ENCODE results near the gene ZNF787. TPM values are rescaled to one million over a fixed set of nuclear protein-coding genes. Genes with fewer than 3 reads are reported as not detected.

ZNF787 gene
- total RNA-seq, 1 experiment from 2014 or later = 111 TPM

DNA sequence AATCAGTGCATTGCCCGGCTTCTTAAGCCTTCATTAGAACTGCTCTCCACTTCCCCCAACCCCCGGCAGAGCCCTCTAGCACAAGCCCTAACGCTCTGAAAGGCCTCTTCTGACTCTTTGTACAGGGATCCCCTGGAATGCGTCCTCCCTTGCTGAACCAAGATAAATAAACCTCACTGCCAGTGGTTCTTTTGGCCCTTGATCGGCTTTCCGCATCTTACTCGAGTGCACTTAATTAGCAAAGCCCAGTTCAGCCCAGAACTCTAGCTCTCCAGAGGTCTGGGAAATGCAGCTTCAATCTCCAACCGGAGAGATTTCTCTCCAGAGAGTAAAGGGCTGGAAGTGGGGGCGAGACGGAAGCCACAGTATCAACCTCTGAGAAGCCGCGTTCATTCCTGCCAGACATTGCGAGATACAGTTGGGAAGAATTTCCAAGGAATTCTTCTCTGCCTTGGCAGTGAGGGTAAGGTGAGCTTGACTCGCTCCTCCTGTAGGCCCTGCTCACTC, 11.3 kb upstream of the ZNF787 start:
- TF ChIP-seq EZH2phosphoT487 (IDR thresholded peaks at IDR 0.05; ENCODE audit: borderline replicate concordance, low read length) (no peak), EZH2 (IDR thresholded peaks at IDR 0.05; ENCODE audit: low read length, unreplicated experiment) (no peak), CTCF (conservative IDR thresholded peaks at IDR 0.05; ENCODE audit: low read depth, low read length) (no peak)
- no peaks in the 10 kb centered on the region for H3K27me3 ChIP-seq (ENCODE audit: low read length)
- no peak overlapping the region for H3K27ac ChIP-seq (ENCODE audit: low read length)
- H4K20me1 ChIP-seq (ENCODE audit: low read length) = no peaks in the 10 kb centered on the region
- no peak overlapping the region for H3K4me3 ChIP-seq (ENCODE audit: low read length)
- no peaks in the 10 kb centered on the region for H3K9me2 ChIP-seq (replicated peaks; ENCODE audit: low read length)
- H3K36me3 ChIP-seq (ENCODE audit: low read depth, low read length) = no peaks in the 10 kb centered on the region
- H3K79me2 ChIP-seq (ENCODE audit: low read length) = no peaks in the 10 kb centered on the region
- no peak overlapping the region for H2AFZ ChIP-seq (ENCODE audit: low read length)
- intact Hi-C loops (cut with micrococcal nuclease) = no loop called here
- ATAC-seq (no peak), DNase-seq (no peak)
- H3K4me1 ChIP-seq (ENCODE audit: insufficient read depth, low read length) = peaks cover 3% of the 10 kb centered on the region; the same call in 1 of the 2 replicates
- H3F3A ChIP-seq (ENCODE audit: low read length, unreplicated experiment) = no peaks in the 10 kb centered on the region
- H3K4me2 ChIP-seq (ENCODE audit: low read length) = no peak overlapping the region
- no peak overlapping the region for H3K9ac ChIP-seq (ENCODE audit: low read length)
- no peaks in the 10 kb centered on the region for H3K9me3 ChIP-seq (ENCODE audit: low read length)
- POLR2A ChIA-PET (ENCODE audit: unreplicated experiment) = no interaction called here
- CTCF ChIA-PET = no interaction called here
- BruUV-seq (replicated peaks) = no TSS peak

- no peaks in the 10 kb centered on the region for H3K9me3 ChIP-seq (ENCODE audit: low read length)
- no peak overlapping the region for H3K9ac ChIP-seq (ENCODE audit: low read length)
- H3K9me2 ChIP-seq (replicated peaks; ENCODE audit: low read length) = no peaks in the 10 kb centered on the region
- H3F3A ChIP-seq (ENCODE audit: low read length, unreplicated experiment) = no peaks in the 10 kb centered on the region
- DNase-seq (no peak), ATAC-seq (no peak)
- ChIA-PET CTCF (no interaction called here), POLR2A (ENCODE audit: unreplicated experiment) (no interaction called here)
- no peak overlapping the region for H3K4me3 ChIP-seq (ENCODE audit: low read length)
- TF ChIP-seq EZH2phosphoT487 (IDR thresholded peaks at IDR 0.05; ENCODE audit: borderline replicate concordance, low read length) (no peak), EZH2 (IDR thresholded peaks at IDR 0.05; ENCODE audit: low read length, unreplicated experiment) (no peak), CTCF (conservative IDR thresholded peaks at IDR 0.05; ENCODE audit: low read depth, low read length) (no peak)
- no peaks in the 10 kb centered on the region for H3K27me3 ChIP-seq (ENCODE audit: low read length)
- intact Hi-C loops (cut with micrococcal nuclease) = no loop called here
- peaks cover 3% of the 10 kb centered on the region; the same call in 1 of the 2 replicates for H3K4me1 ChIP-seq (ENCODE audit: insufficient read depth, low read length)
- no peaks in the 10 kb centered on the region for H3K79me2 ChIP-seq (ENCODE audit: low read length)
- H2AFZ ChIP-seq (ENCODE audit: low read length) = no peak overlapping the region
- no peak overlapping the region for H3K4me2 ChIP-seq (ENCODE audit: low read length)
- no peaks in the 10 kb centered on the region for H3K36me3 ChIP-seq (ENCODE audit: low read depth, low read length)
- no peak overlapping the region for H3K27ac ChIP-seq (ENCODE audit: low read length)
- no peaks in the 10 kb centered on the region for H4K20me1 ChIP-seq (ENCODE audit: low read length)
- BruUV-seq (replicated peaks) = no TSS peak
These were observed 10.6 kb upstream of the ZNF787 start for GRCh38 chr19:56131651-56132050.

- BruUV-seq (replicated peaks) = no TSS peak
- H3K9ac ChIP-seq (ENCODE audit: low read length) = no peak overlapping the region
- intact Hi-C loops (cut with micrococcal nuclease) = no loop called here
- H3K4me2 ChIP-seq (ENCODE audit: low read length) = no peak overlapping the region
- no peaks in the 10 kb centered on the region for H3K27me3 ChIP-seq (ENCODE audit: low read length)
- POLR2A ChIA-PET (ENCODE audit: unreplicated experiment) = no interaction called here
- H3K27ac ChIP-seq (ENCODE audit: low read length) = no peak overlapping the region
- DNase-seq (no peak), ATAC-seq (no peak)
- no peak overlapping the region for H3K4me3 ChIP-seq (ENCODE audit: low read length)
- no peaks in the 10 kb centered on the region for H3K9me3 ChIP-seq (ENCODE audit: low read length)
- CTCF ChIA-PET = no interaction called here
- H3K4me1 ChIP-seq (ENCODE audit: insufficient read depth, low read length) = peaks cover 3% of the 10 kb centered on the region; the same call in 1 of the 2 replicates
- H3K79me2 ChIP-seq (ENCODE audit: low read length) = no peaks in the 10 kb centered on the region
- TF ChIP-seq CTCF (conservative IDR thresholded peaks at IDR 0.05; ENCODE audit: low read depth, low read length) (no peak), EZH2phosphoT487 (IDR thresholded peaks at IDR 0.05; ENCODE audit: borderline replicate concordance, low read length) (no peak), EZH2 (IDR thresholded peaks at IDR 0.05; ENCODE audit: low read length, unreplicated experiment) (no peak)
- H3K36me3 ChIP-seq (ENCODE audit: low read depth, low read length) = no peaks in the 10 kb centered on the region
- H2AFZ ChIP-seq (ENCODE audit: low read length) = no peak overlapping the region
- no peaks in the 10 kb centered on the region for H3K9me2 ChIP-seq (replicated peaks; ENCODE audit: low read length)
- H4K20me1 ChIP-seq (ENCODE audit: low read length) = no peaks in the 10 kb centered on the region
- H3F3A ChIP-seq (ENCODE audit: low read length, unreplicated experiment) = no peaks in the 10 kb centered on the region
These were observed 8.9 kb upstream of the ZNF787 start for GRCh38 chr19:56130006-56130405.

Measured in PC-3 (cell line).